Measurements from ENCODE around the gene TRIM66. TPM values are rescaled to one million over a fixed set of nuclear protein-coding genes. Genes with fewer than 3 reads are reported as not detected.

The TRIM66 gene
- total and polyA plus RNA-seq, 2 of the 8 experiments (the other 6 are each of a cell fraction or from before 2014, with no cell fraction given), result 3.1 to 3.5 TPM

- no peak for TF ChIP-seq NANOG (IDR thresholded peaks at IDR 0.05; ENCODE audit: insufficient read depth, low read depth, low read length, poor library complexity, severe bottlenecking)
- TF ChIP-seq RXRA (IDR thresholded peaks at IDR 0.05; ENCODE audit: insufficient read depth, low read depth, low read length), result no peak
Measured at GRCh38 chr11:8688414-8689362, 6.2 kb upstream of the TRIM66 start (continued).
